ENCODE measurements around the gene TRIM46.
"Not testable (repeated sequence)": the region's sequence is repeated elsewhere in the genome, so short reads cannot be mapped to it uniquely, and the experiment has no call there.

TRIM46 gene

DNA sequence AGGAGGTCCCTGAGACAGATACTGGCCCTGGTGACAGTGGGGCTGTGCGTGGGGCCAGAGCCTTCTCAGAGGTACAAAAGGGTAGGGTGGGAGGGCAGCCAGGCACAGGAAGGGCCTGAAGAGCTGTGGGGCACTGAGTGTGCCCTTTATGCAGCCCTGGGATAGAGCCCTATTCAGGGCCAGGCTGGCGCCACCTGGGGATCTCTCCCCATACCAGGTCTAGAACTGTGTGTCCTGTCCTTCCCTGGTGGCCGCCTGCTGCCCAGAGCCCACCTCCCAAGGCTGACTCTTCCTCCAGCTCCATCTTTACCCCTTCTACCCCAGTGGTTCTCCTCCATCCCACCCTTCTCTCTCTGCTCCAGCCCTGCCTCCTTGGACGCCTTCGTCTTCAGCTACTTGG lies 59.9 kb downstream of the TRIM46 start:
- not testable (repeated sequence) for DNase-seq

All from NCI-H526 treated with DMSO at 0.1 percent for 48 hours (cell line).